ENCODE data around the gene BCAS4. TPM values are rescaled to one million over a fixed set of nuclear protein-coding genes. Genes with fewer than 3 reads are reported as not detected.
A peak's percentile ranks its signal among the peaks of the same experiment; 100 is the strongest.

Gene BCAS4
- total and polyA plus RNA-seq, 5 donors from 2014 or later: 8.0 to 17.6 (median 14.0) TPM

DNA sequence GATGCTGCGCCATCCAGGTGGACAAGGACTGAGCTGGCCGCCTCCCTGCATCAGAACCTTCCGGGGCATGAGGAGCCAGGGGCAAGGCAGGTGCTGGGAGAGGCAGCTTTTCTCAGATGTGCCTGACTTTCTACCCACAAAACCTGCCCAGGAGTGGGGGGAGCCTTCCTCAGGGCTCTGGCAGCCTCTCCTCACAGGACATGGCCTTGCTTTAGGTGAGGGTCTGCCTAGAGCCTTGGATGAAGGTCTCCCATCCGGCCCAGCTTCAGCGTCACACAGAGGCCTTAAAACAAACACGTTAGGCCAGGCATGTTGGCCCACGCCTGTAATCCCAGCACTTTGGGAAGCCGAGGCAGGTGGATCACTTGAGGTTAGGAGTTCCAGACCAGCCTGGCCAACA lies 7.4 kb downstream of the BCAS4 start:
- no peak overlapping the region for H3K27ac ChIP-seq (ENCODE audit: insufficient read depth, low read length, poor library complexity, severe bottlenecking)
- H3K4me3 ChIP-seq (ENCODE audit: low read depth, low read length): no peak overlapping the region
- H3K27me3 ChIP-seq (ENCODE audit: control insufficient read depth, insufficient read depth, low read length): no peaks in the 10 kb centered on the region
- H3K9me3 ChIP-seq (ENCODE audit: control insufficient read depth in 2 of 2, low read length in 2 of 2): no peaks in the 10 kb centered on the region
- H3K4me1 ChIP-seq (ENCODE audit: control insufficient read depth, insufficient read depth, low read length, poor library complexity, severe bottlenecking): peaks cover 8% of the 10 kb centered on the region
- Mint-ChIP-seq H3K27ac (no peak overlapping the region), H3K4me3 (no peak overlapping the region), H3K27me3 (peaks cover 4% of the 10 kb centered on the region), H3K9me3 (peaks cover 0 to 2% (median 0%) of the 10 kb centered on the region in 7 donors), H3K4me1 (peaks cover 4 to 36% (median 14%) of the 10 kb centered on the region in 4 donors), H3K36me3 (no peaks in the 10 kb centered on the region)
- ATAC-seq (ENCODE audit: low read depth in 2 of 2): no peak
- H3K36me3 ChIP-seq (ENCODE audit: control insufficient read depth, insufficient read depth, low read length): no peaks in the 10 kb centered on the region
- no peak for DNase-seq

DNA sequence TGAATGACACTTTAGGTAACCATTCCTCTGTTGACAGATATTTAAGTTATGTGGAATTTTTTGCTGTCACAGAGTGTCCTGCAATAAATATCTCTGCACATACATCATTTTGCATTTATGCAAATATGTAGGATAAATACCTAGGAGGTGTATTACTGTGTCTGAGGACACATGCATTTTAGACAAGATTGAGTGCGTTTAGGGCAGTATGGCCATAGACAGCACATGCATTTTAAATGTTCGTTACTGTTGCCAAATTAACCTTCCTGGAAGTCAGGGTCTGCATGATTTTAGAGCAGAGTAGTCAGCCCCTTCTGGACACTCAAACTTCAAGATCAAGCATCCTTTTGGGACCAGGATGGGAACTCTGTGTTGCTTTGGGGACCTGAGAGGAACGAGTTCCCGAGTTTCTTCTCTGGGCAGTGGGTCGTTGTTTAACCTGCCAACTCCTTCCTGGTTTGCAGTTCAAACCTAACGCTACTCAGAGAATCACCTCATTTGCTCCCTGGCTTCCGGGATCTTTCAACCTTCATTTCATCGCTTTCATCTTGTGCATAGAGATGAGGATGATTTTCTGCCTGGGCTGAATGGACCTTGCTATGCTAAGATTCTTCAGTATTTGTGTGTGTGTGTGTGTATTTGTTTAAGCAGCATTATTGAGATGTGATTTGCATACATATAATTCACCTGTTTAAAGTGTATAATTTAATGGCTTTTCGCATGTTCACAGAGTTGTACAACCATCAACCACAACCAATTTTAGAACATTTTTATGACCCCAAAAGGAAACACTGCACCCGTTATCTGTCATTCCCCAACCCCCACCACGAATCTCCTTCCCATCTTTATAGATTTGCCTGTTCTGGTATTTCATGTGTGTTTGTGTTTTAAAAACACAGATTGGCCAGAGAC lies 9.8 kb downstream of the BCAS4 start:
- Histone ChIP-seq H3K27me3 (ENCODE audit: control insufficient read depth, insufficient read depth, low read length) (no peaks in the 10 kb centered on the region), H3K4me3 (ENCODE audit: low read depth, low read length) (peak overlapping the region; percentile 45), H3K9me3 (ENCODE audit: control insufficient read depth in 2 of 2, low read length in 2 of 2) (no peaks in the 10 kb centered on the region), H3K4me1 (ENCODE audit: control insufficient read depth, insufficient read depth, low read length, poor library complexity, severe bottlenecking) (peaks cover 8% of the 10 kb centered on the region), H3K27ac (ENCODE audit: insufficient read depth, low read length, poor library complexity, severe bottlenecking) (peak overlapping the region; percentile 60), H3K36me3 (ENCODE audit: control insufficient read depth, insufficient read depth, low read length) (no peaks in the 10 kb centered on the region)
- H3K4me1 Mint-ChIP-seq: peaks cover 4 to 36% (median 12%) of the 10 kb centered on the region in 4 donors
- peak; percentile 15 to 72 (median 35) for DNase-seq
- peaks cover 0 to 2% (median 0%) of the 10 kb centered on the region in 7 donors for H3K9me3 Mint-ChIP-seq
- peak overlapping the region in 2 of 4 donors; percentile 42 to 56 for H3K4me3 Mint-ChIP-seq
- H3K36me3 Mint-ChIP-seq: no peaks in the 10 kb centered on the region
- H3K27ac Mint-ChIP-seq: peak overlapping the region; percentile 88 to 95 (median 93)
- H3K27me3 Mint-ChIP-seq: peaks cover 4% of the 10 kb centered on the region
- ATAC-seq (ENCODE audit: low read depth in 2 of 2): peak; percentile 75 to 79

DNA sequence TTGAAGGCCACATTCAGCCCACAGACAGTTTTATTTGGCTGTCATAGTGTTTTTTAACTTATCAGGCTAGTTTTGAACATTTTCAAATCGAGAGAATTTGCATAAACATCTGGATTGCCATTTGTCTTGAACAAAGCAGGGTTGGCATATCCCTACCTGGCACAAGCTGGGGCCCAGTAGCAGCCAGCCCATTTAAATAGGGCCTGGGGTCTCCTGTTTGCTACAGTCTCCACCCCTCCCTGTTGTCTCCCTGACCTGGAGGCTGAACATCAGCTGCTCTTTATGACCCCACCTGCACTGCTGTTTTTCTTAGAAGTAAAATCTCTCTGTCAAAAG lies 10.5 kb downstream of the BCAS4 start:
- no peak for DNase-seq
- ATAC-seq (ENCODE audit: low read depth in 2 of 2): no peak
- H3K36me3 Mint-ChIP-seq: no peaks in the 10 kb centered on the region
- Histone ChIP-seq H3K36me3 (ENCODE audit: control insufficient read depth, insufficient read depth, low read length) (no peaks in the 10 kb centered on the region), H3K9me3 (ENCODE audit: control insufficient read depth in 2 of 2, low read length in 2 of 2) (no peaks in the 10 kb centered on the region), H3K4me3 (ENCODE audit: low read depth, low read length) (peak overlapping the region; percentile 45), H3K27me3 (ENCODE audit: control insufficient read depth, insufficient read depth, low read length) (no peaks in the 10 kb centered on the region), H3K27ac (ENCODE audit: insufficient read depth, low read length, poor library complexity, severe bottlenecking) (peak overlapping the region; percentile 60), H3K4me1 (ENCODE audit: control insufficient read depth, insufficient read depth, low read length, poor library complexity, severe bottlenecking) (peaks cover 8% of the 10 kb centered on the region)
- H3K9me3 Mint-ChIP-seq: peaks cover 0 to 2% (median 0%) of the 10 kb centered on the region in 7 donors
- H3K27ac Mint-ChIP-seq: peak overlapping the region; percentile 88 to 95 (median 93)
- peaks cover 4 to 34% (median 11%) of the 10 kb centered on the region in 4 donors for H3K4me1 Mint-ChIP-seq
- H3K4me3 Mint-ChIP-seq: peak overlapping the region in 3 of 4 donors; percentile 42 to 68 (median 56)
- peaks cover 4% of the 10 kb centered on the region for H3K27me3 Mint-ChIP-seq

DNA sequence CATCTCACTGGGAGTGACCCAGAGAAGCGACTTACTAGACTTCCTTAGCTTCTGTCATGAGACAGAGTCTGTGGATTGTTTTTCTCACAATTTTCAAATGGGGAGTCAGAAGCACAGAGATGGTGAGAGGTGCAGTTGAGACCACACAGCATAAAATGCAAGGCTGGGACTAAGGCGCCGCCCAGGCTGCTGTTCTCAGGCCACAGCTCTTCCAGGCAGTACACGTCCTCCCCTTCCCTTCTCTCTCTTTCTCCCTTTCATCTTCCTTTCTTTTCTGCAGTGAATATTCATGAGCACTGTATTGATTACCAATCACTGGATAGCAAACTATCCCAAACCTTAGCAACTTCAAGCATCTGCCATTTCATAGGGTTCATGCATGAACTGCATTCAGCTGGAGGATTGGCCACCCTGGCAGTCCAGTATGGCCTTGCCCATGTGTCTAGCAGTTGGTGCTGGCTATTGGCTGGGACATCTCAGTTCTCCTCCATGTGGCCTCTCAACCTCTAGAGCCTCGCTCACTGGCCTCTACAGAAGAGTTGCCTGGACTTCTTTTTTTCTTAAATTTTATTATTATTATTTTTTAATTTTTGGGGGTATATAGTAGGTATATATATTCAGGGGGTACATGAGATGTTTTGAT lies 11.4 kb downstream of the BCAS4 start:
- H3K36me3 Mint-ChIP-seq: no peaks in the 10 kb centered on the region
- peaks cover 0 to 2% (median 0%) of the 10 kb centered on the region in 7 donors for H3K9me3 Mint-ChIP-seq
- Histone ChIP-seq H3K27ac (ENCODE audit: insufficient read depth, low read length, poor library complexity, severe bottlenecking) (no peak overlapping the region), H3K4me1 (ENCODE audit: control insufficient read depth, insufficient read depth, low read length, poor library complexity, severe bottlenecking) (peaks cover 8% of the 10 kb centered on the region), H3K27me3 (ENCODE audit: control insufficient read depth, insufficient read depth, low read length) (no peaks in the 10 kb centered on the region), H3K9me3 (ENCODE audit: control insufficient read depth in 2 of 2, low read length in 2 of 2) (no peaks in the 10 kb centered on the region), H3K4me3 (ENCODE audit: low read depth, low read length) (no peak overlapping the region), H3K36me3 (ENCODE audit: control insufficient read depth, insufficient read depth, low read length) (no peaks in the 10 kb centered on the region)
- peaks cover 4% of the 10 kb centered on the region for H3K27me3 Mint-ChIP-seq
- H3K27ac Mint-ChIP-seq: peak overlapping the region in 1 of 3 donors; percentile 83
- peaks cover 4 to 34% (median 11%) of the 10 kb centered on the region in 4 donors for H3K4me1 Mint-ChIP-seq
- ATAC-seq (ENCODE audit: low read depth in 2 of 2) (no peak), DNase-seq (no peak)
- H3K4me3 Mint-ChIP-seq: no peak overlapping the region

DNA sequence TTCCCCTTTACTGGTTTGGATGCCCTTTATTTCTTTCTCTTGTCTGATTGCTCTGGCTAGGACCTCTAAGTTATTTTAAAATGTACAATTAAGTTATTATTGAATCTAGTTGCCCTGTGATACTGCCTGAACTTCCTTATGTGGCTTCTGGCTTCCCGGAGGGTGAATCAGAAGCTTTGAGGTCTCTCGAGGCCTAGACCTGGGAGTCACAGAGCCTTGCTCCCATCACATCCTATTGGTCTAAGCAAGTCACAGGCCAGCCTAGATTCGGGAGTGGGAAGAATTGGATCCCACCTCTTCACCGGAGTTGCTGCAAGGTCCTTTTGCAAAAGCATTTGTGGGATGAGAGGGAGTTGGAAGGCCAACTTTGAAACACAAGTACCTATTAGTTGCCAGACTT lies 15.2 kb downstream of the BCAS4 start:
- ATAC-seq (ENCODE audit: low read depth in 2 of 2) (no peak), DNase-seq (no peak)
- Histone ChIP-seq H3K4me1 (ENCODE audit: control insufficient read depth, insufficient read depth, low read length, poor library complexity, severe bottlenecking) (peaks cover 4% of the 10 kb centered on the region), H3K27ac (ENCODE audit: insufficient read depth, low read length, poor library complexity, severe bottlenecking) (no peak overlapping the region), H3K9me3 (ENCODE audit: control insufficient read depth in 2 of 2, low read length in 2 of 2) (no peaks in the 10 kb centered on the region), H3K36me3 (ENCODE audit: control insufficient read depth, insufficient read depth, low read length) (no peaks in the 10 kb centered on the region), H3K4me3 (ENCODE audit: low read depth, low read length) (no peak overlapping the region), H3K27me3 (ENCODE audit: control insufficient read depth, insufficient read depth, low read length) (no peaks in the 10 kb centered on the region)
- peaks cover 4% of the 10 kb centered on the region for H3K36me3 Mint-ChIP-seq
- no peak overlapping the region for H3K4me3 Mint-ChIP-seq
- no peak overlapping the region for H3K27ac Mint-ChIP-seq
- peaks cover 0 to 28% (median 7%) of the 10 kb centered on the region in 4 donors for H3K4me1 Mint-ChIP-seq
- no peaks in the 10 kb centered on the region for H3K27me3 Mint-ChIP-seq
- H3K9me3 Mint-ChIP-seq: peaks cover 0 to 2% (median 0%) of the 10 kb centered on the region in 7 donors

DNA sequence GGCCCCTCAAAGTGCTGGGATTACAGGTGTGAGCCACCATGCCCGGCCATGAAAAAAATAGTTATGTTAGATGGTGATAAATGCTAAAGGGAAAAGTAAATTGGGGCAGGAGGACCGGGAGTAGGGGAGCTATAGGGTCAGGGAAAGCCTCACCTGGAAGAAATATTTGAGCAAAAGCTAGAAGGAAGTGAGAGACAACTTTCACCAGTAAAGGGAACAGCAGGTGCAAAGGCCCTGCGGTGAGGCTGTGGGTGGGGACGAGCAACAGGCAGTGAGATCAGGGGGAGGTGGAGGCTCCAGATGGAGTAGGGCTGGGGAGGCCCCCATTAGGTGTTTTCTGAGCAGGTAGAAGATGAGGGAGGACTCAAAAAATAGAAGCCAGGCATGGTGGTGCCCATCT lies 16.0 kb downstream of the BCAS4 start:
- Histone ChIP-seq H3K36me3 (ENCODE audit: control insufficient read depth, insufficient read depth, low read length) (no peaks in the 10 kb centered on the region), H3K4me1 (ENCODE audit: control insufficient read depth, insufficient read depth, low read length, poor library complexity, severe bottlenecking) (no peaks in the 10 kb centered on the region), H3K9me3 (ENCODE audit: control insufficient read depth in 2 of 2, low read length in 2 of 2) (no peaks in the 10 kb centered on the region), H3K4me3 (ENCODE audit: low read depth, low read length) (no peak overlapping the region), H3K27me3 (ENCODE audit: control insufficient read depth, insufficient read depth, low read length) (no peaks in the 10 kb centered on the region), H3K27ac (ENCODE audit: insufficient read depth, low read length, poor library complexity, severe bottlenecking) (no peak overlapping the region)
- H3K36me3 Mint-ChIP-seq: peaks cover 10% of the 10 kb centered on the region
- no peak overlapping the region for H3K4me3 Mint-ChIP-seq
- no peaks in the 10 kb centered on the region for H3K27me3 Mint-ChIP-seq
- DNase-seq (no peak), ATAC-seq (ENCODE audit: low read depth in 2 of 2) (no peak)
- H3K9me3 Mint-ChIP-seq: peaks cover 0 to 2% (median 0%) of the 10 kb centered on the region in 7 donors
- H3K27ac Mint-ChIP-seq: no peak overlapping the region
- H3K4me1 Mint-ChIP-seq: peaks cover 0 to 28% (median 6%) of the 10 kb centered on the region in 4 donors

DNA sequence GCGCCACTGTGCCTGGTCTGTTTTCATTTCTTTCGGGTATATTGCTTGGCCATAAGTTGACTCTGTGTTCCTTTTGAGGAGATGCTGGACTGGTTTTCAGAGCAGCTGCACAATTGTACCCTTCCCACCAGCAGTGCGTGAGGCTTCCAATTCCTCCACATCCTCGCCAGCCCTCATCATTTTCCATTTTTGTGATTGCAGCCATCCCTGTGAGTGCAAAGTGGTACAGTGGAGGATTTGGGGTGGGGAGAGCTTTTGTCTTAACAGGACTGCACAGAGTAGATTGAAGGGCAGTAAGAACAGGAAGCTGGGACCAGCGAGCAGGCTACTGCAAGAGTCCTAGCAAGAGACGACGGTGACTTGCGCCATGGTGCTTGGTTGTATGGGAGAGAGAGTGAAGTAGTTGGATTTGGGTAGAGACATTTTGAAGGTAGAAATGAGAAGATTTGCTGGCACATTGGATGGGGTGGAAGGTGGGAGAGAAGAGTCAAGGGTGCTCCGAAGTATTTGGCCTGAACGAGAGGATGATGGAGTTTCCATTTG lies 18.3 kb downstream of the BCAS4 start:
- Histone ChIP-seq H3K27ac (ENCODE audit: insufficient read depth, low read length, poor library complexity, severe bottlenecking) (no peak overlapping the region), H3K4me1 (ENCODE audit: control insufficient read depth, insufficient read depth, low read length, poor library complexity, severe bottlenecking) (peaks cover 7% of the 10 kb centered on the region), H3K36me3 (ENCODE audit: control insufficient read depth, insufficient read depth, low read length) (no peaks in the 10 kb centered on the region), H3K4me3 (ENCODE audit: low read depth, low read length) (no peak overlapping the region), H3K27me3 (ENCODE audit: control insufficient read depth, insufficient read depth, low read length) (no peaks in the 10 kb centered on the region), H3K9me3 (ENCODE audit: control insufficient read depth in 2 of 2, low read length in 2 of 2) (no peaks in the 10 kb centered on the region)
- DNase-seq (no peak), ATAC-seq (ENCODE audit: low read depth in 2 of 2) (no peak)
- Mint-ChIP-seq H3K27me3 (no peaks in the 10 kb centered on the region), H3K4me3 (no peak overlapping the region), H3K4me1 (peaks cover 0 to 36% (median 11%) of the 10 kb centered on the region in 4 donors), H3K27ac (peak overlapping the region in 2 of 3 donors; percentile 4 to 38), H3K9me3 (peaks cover 0 to 2% (median 0%) of the 10 kb centered on the region in 7 donors), H3K36me3 (peaks cover 15% of the 10 kb centered on the region)
